ENCODE measurements around the gene DCLRE1B. TPM values are rescaled to one million over a fixed set of nuclear protein-coding genes. Genes with fewer than 3 reads are reported as not detected.

DCLRE1B gene
- polyA plus RNA-seq, 1 donor (not counting 4 experiments of a cell fraction or from before 2014, with no cell fraction given): 5.4 TPM

DNA sequence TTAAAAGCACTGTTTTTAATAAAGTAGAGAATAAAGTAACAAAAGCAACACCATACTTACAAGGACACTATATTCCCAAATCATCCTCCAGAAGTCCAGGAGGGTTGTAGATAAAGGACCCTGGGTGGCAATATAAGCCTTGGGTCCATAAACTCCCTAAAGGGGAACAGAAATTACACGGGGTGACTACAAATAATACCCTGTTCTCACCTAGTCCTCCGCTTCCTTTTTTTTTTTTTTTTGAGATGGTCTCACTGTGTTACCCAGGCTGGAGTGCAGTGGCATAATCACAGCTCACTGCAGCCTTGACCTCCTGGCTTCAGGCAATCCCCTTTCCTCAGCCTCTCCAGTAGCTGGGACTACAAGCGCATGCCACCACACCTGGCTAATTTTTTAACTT, 46.7 kb upstream of the DCLRE1B start:
- DNase-seq (ENCODE audit: low read depth, low spot score) (no peak), FAIRE-seq (no peak)
- no peak overlapping the region for H3K9ac ChIP-seq (ENCODE audit: control insufficient read depth, extremely low read depth, insufficient read depth, low read length)
- no peaks in the 10 kb centered on the region for H3K79me2 ChIP-seq (ENCODE audit: control insufficient read depth, insufficient read depth, low read length)
- no peaks in the 10 kb centered on the region for H3K9me3 ChIP-seq (ENCODE audit: control insufficient read depth, low read depth, low read length)
- no peaks in the 10 kb centered on the region for H3K27me3 ChIP-seq (ENCODE audit: control insufficient read depth, extremely low read depth, insufficient read depth, low read length)
- no peak overlapping the region for H3K4me2 ChIP-seq (ENCODE audit: control insufficient read depth, extremely low read depth, insufficient read depth, low read depth, low read length)
- H2AFZ ChIP-seq (ENCODE audit: control insufficient read depth, low read length): no peak overlapping the region
- no peaks in the 10 kb centered on the region for H3K36me3 ChIP-seq (ENCODE audit: control insufficient read depth in 2 of 2, extremely low read depth in 1 of 2, insufficient read depth in 2 of 2, low read length in 2 of 2)
- H3K9me1 ChIP-seq (ENCODE audit: control insufficient read depth, extremely low read depth, insufficient read depth, low read length): no peaks in the 10 kb centered on the region
- H3K4me1 ChIP-seq (ENCODE audit: control insufficient read depth, extremely low read depth, insufficient read depth, low read length): peaks cover 33% of the 10 kb centered on the region
- dilution Hi-C loops (cut with MboI; ENCODE audit: extremely low pct_ligation_motif_present, low sequenced_read_pairs): no loop called here
- no peak overlapping the region for H3K4me3 ChIP-seq (ENCODE audit: control insufficient read depth in 2 of 3, extremely low read depth in 1 of 3, insufficient read depth in 2 of 3, low read depth in 1 of 3, low read length in 3 of 3)
- TF ChIP-seq EZH2 (IDR thresholded peaks at IDR 0.05; ENCODE audit: low read length): no peak
- TF ChIP-seq, protein P1, sequence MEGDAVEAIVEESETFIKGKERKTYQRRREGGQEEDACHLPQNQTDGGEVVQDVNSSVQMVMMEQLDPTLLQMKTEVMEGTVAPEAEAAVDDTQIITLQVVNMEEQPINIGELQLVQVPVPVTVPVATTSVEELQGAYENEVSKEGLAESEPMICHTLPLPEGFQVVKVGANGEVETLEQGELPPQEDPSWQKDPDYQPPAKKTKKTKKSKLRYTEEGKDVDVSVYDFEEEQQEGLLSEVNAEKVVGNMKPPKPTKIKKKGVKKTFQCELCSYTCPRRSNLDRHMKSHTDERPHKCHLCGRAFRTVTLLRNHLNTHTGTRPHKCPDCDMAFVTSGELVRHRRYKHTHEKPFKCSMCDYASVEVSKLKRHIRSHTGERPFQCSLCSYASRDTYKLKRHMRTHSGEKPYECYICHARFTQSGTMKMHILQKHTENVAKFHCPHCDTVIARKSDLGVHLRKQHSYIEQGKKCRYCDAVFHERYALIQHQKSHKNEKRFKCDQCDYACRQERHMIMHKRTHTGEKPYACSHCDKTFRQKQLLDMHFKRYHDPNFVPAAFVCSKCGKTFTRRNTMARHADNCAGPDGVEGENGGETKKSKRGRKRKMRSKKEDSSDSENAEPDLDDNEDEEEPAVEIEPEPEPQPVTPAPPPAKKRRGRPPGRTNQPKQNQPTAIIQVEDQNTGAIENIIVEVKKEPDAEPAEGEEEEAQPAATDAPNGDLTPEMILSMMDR (optimal IDR thresholded peaks at IDR 0.05 in 1 of 3, IDR thresholded peaks at IDR 0.05 in 1 of 3, conservative IDR thresholded peaks at IDR 0.05 in 1 of 3; ENCODE audit: extremely low read depth in 1 of 3, insufficient read depth in 2 of 3, low read length in 3 of 3): no peak
- no peaks in the 10 kb centered on the region for H4K20me1 ChIP-seq (ENCODE audit: control insufficient read depth, extremely low read depth, insufficient read depth, low read length)
- no peak overlapping the region for H3K27ac ChIP-seq (ENCODE audit: control insufficient read depth, insufficient read depth, low read length)

DNA sequence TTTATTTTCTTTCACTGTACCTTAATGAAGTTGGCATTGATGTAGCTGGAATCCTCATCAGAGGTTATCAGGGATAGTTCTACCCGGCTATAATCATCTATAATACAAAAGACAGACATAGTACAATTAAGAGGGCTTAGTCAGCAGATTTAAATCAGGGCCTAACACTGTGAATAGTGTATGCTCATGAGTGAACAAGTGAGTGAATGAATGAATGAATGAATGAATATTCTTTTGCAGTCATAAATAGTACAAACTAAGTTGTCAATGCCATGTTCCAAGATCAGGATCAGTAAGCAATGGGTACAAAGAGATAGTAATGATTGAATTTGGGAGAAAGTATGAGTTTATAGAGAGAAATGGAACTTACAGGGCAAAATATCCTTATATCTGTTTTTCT, 46.1 kb upstream of the DCLRE1B start:
- Histone ChIP-seq H3K4me3 (ENCODE audit: control insufficient read depth in 2 of 3, extremely low read depth in 1 of 3, insufficient read depth in 2 of 3, low read depth in 1 of 3, low read length in 3 of 3) (no peak overlapping the region), H3K9me3 (ENCODE audit: control insufficient read depth, low read depth, low read length) (no peaks in the 10 kb centered on the region), H3K9me1 (ENCODE audit: control insufficient read depth, extremely low read depth, insufficient read depth, low read length) (no peaks in the 10 kb centered on the region), H2AFZ (ENCODE audit: control insufficient read depth, low read length) (no peak overlapping the region), H3K4me1 (ENCODE audit: control insufficient read depth, extremely low read depth, insufficient read depth, low read length) (peaks cover 33% of the 10 kb centered on the region), H3K9ac (ENCODE audit: control insufficient read depth, extremely low read depth, insufficient read depth, low read length) (no peak overlapping the region), H4K20me1 (ENCODE audit: control insufficient read depth, extremely low read depth, insufficient read depth, low read length) (no peaks in the 10 kb centered on the region), H3K36me3 (ENCODE audit: control insufficient read depth in 2 of 2, extremely low read depth in 1 of 2, insufficient read depth in 2 of 2, low read length in 2 of 2) (no peaks in the 10 kb centered on the region), H3K4me2 (ENCODE audit: control insufficient read depth, extremely low read depth, insufficient read depth, low read depth, low read length) (peak overlapping the region; percentile 41), H3K27ac (ENCODE audit: control insufficient read depth, insufficient read depth, low read length) (no peak overlapping the region), H3K79me2 (ENCODE audit: control insufficient read depth, insufficient read depth, low read length) (no peaks in the 10 kb centered on the region), H3K27me3 (ENCODE audit: control insufficient read depth, extremely low read depth, insufficient read depth, low read length) (no peaks in the 10 kb centered on the region)
- no peak for TF ChIP-seq EZH2 (IDR thresholded peaks at IDR 0.05; ENCODE audit: low read length)
- TF ChIP-seq, protein P1 (optimal IDR thresholded peaks at IDR 0.05 in 1 of 3, IDR thresholded peaks at IDR 0.05 in 1 of 3, conservative IDR thresholded peaks at IDR 0.05 in 1 of 3; ENCODE audit: extremely low read depth in 1 of 3, insufficient read depth in 2 of 3, low read length in 3 of 3): no peak
- DNase-seq (ENCODE audit: low read depth, low spot score) (no peak), FAIRE-seq (no peak)
- dilution Hi-C loops (cut with MboI; ENCODE audit: extremely low pct_ligation_motif_present, low sequenced_read_pairs): no loop called here
